OCI-LY7 (cell line): ENCODE data around the gene FOXP3. TPM values are rescaled to one million over a fixed set of nuclear protein-coding genes. Genes with fewer than 3 reads are reported as not detected.

Experiments used
- BruUV-seq: library from RNA; stranded (reverse); fragments of 400-500 nt; replicated peaks from 2 replicates; lab custom pipeline; 2021; lab: Mats Ljungman, UMichigan
- CTCF ChIA-PET: fragments of 300-600 bp; sonication (Branson Sonifier 250); formaldehyde crosslinking; loops from one replicate; lab custom pipeline; 2022; ENCODE audit warnings: antibody characterized with exemption; ENCODE audit not compliant: unreplicated experiment; lab: Charles Lee
- POLR2A ChIA-PET: fragments of 300-600 bp; sonication (Branson Sonifier 250); formaldehyde crosslinking; loops from one replicate; lab custom pipeline; 2022; ENCODE audit warnings: antibody characterized with exemption; lab: Charles Lee
- DNase-seq: peaks from one replicate; pipeline ENCODE4 v3.0.0-alpha.2; 2015; ENCODE audit warnings: low spot score
- H2AFZ ChIP-seq: fragments of 200-600 bp; sonication (generic), shearing (Covaris generic); 2 replicates; pipeline ENCODE4 v1.6.1; 2014; ENCODE audit warnings: mild to moderate bottlenecking, antibody characterized with exemption, low read length, moderate library complexity
- H3K27ac ChIP-seq: fragments of 200-600 bp; sonication (generic); 2 replicates; pipeline ENCODE4 v1.5.1; 2014; ENCODE audit warnings: mixed run types, low read depth, mild to moderate bottlenecking, moderate library complexity, low read length, inconsistent platforms; ENCODE audit not compliant: poor library complexity, severe bottlenecking
- H3K36me3 ChIP-seq: fragments of 200-600 bp; sonication (generic); 2 replicates; pipeline ENCODE4 v1.6.1; 2014; ENCODE audit warnings: mild to moderate bottlenecking, antibody characterized with exemption, low read length, moderate library complexity, mixed read lengths; ENCODE audit not compliant: insufficient read depth
- H3K4me1 ChIP-seq: fragments of 200-600 bp; sonication (generic); 2 replicates; pipeline ENCODE4 v1.5.1; 2014; ENCODE audit warnings: mild to moderate bottlenecking, low read length; ENCODE audit not compliant: insufficient read depth, poor library complexity, severe bottlenecking
- H3K4me2 ChIP-seq: fragments of 200-600 bp; sonication (generic); 2 replicates; pipeline ENCODE4 v1.6.1; 2014; ENCODE audit warnings: mild to moderate bottlenecking, low read length
- H3K4me3 ChIP-seq: fragments of 200-600 bp; sonication (generic); 2 replicates; pipeline ENCODE4 v1.5.1; 2014; ENCODE audit warnings: mild to moderate bottlenecking, low read depth, low read length; ENCODE audit not compliant: poor library complexity, severe bottlenecking
- H3K79me2 ChIP-seq: fragments of 200-600 bp; sonication (generic); 2 replicates; pipeline ENCODE4 v1.6.1; 2016; ENCODE audit warnings: low read depth, mild to moderate bottlenecking, low read length, moderate library complexity, mixed read lengths; ENCODE audit not compliant: insufficient read depth
- H3K9me2 ChIP-seq: fragments of 200-600 bp; sonication (generic); 2 replicates; pipeline ENCODE4 v1.6.1; 2016; ENCODE audit warnings: mild to moderate bottlenecking, low read length, mixed read lengths; ENCODE audit not compliant: insufficient read depth
- H3K9me3 ChIP-seq: fragments of 200-600 bp; sonication (generic); 2 replicates; pipeline ENCODE4 v1.6.1; 2014; ENCODE audit warnings: mild to moderate bottlenecking, mixed run types, low read length, mixed read lengths
- H4K20me1 ChIP-seq: fragments of 200-600 bp; sonication (generic); 2 replicates; pipeline ENCODE4 v1.6.1; 2014; ENCODE audit warnings: mild to moderate bottlenecking, antibody characterized with exemption, low read length, moderate library complexity, mixed read lengths; ENCODE audit not compliant: insufficient read depth
- CTCF ChIP-seq: fragments of 200-600 bp; sonication (generic); conservative IDR thresholded peaks from 2 replicates; pipeline ENCODE4 v1.5.1; 2014; ENCODE audit warnings: mild to moderate bottlenecking, antibody characterized with exemption, low read length, moderate library complexity, mixed read lengths
- EZH2phosphoT487 ChIP-seq: fragments of 200-600 bp; sonication (generic); IDR thresholded peaks from 2 replicates; pipeline ENCODE4 v1.6.1; 2018; ENCODE audit warnings: low read depth, borderline replicate concordance, mild to moderate bottlenecking, mixed run types, antibody characterized with exemption, low read length, moderate library complexity, mixed read lengths
- intact Hi-C: fragments of 100-400 bp; cut with micrococcal nuclease; formaldehyde crosslinking; loops from one replicate; pipeline ENCODE4 v1.10.0; 2022; ENCODE audit not compliant: unreplicated experiment
- total RNA-seq, 2 experiments: library from RNA; depleted of rRNA in 1 of 2; stranded (reverse); fragments of >200 nt in 1 of 2; shearing (Covaris generic) in 1 of 2; gene quantifications; 2 replicates each; pipeline ENCODE4 v1.2.3, GENCODE V29; 2014 to 2022

Gene FOXP3
- total RNA-seq, 2 experiments from 2014 or later = 0.06 to 0.57 TPM

DNA sequence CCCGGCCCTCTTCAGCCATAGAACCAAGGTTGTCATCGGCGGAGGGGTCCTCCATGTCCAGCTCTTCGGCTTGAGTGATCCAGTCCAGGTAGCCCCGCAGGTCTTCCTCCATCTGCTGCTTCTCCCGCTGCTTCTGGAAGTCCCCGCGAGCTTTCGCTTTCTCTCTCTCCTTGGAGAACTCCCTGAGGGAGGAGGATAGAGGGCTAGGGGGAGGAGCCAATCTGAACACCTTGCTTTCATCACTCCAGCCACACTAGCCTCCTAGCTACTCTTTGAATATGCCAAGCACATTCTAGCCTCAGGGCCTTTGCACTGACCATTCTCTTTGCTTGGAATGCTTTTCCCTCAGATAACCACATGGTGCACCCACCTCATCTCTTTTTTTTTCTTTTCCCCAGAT, 37.6 kb downstream of the FOXP3 start:
- TF ChIP-seq CTCF (no peak), EZH2phosphoT487 (no peak)
- CTCF ChIA-PET = no interaction called here
- intact Hi-C loops = no loop called here

GRCh38 chrX:49225858-49226257, 38.7 kb downstream of the FOXP3 start:
- Histone ChIP-seq H3K4me2 (no peak overlapping the region), H3K9me3 (no peaks in the 10 kb centered on the region), H2AFZ (no peak overlapping the region), H3K4me1 (no peaks in the 10 kb centered on the region), H3K9me2 (no peaks in the 10 kb centered on the region), H3K4me3 (no peak overlapping the region), H4K20me1 (no peaks in the 10 kb centered on the region), H3K79me2 (no peaks in the 10 kb centered on the region), H3K36me3 (no peaks in the 10 kb centered on the region), H3K27ac (no peak overlapping the region)
- ChIA-PET CTCF (no interaction called here), POLR2A (no interaction called here)
- no peak for DNase-seq
- no TSS peak for BruUV-seq
- intact Hi-C loops = no loop called here
- no peak for TF ChIP-seq EZH2phosphoT487
- TF ChIP-seq CTCF = no peak

More for the DNA sequence above, 37.6 kb downstream of the FOXP3 start:
- no peaks in the 10 kb centered on the region for H3K9me3 ChIP-seq
- no peaks in the 10 kb centered on the region for H3K36me3 ChIP-seq
- no peaks in the 10 kb centered on the region for H3K9me2 ChIP-seq
- no peak overlapping the region for H3K4me2 ChIP-seq
- H3K79me2 ChIP-seq = no peaks in the 10 kb centered on the region
- H3K27ac ChIP-seq = no peak overlapping the region
- H4K20me1 ChIP-seq = no peaks in the 10 kb centered on the region
- DNase-seq = no peak
- no TSS peak for BruUV-seq
- no peak overlapping the region for H3K4me3 ChIP-seq
- H3K4me1 ChIP-seq = no peaks in the 10 kb centered on the region
- H2AFZ ChIP-seq = no peak overlapping the region
- POLR2A ChIA-PET = no interaction called here

DNA sequence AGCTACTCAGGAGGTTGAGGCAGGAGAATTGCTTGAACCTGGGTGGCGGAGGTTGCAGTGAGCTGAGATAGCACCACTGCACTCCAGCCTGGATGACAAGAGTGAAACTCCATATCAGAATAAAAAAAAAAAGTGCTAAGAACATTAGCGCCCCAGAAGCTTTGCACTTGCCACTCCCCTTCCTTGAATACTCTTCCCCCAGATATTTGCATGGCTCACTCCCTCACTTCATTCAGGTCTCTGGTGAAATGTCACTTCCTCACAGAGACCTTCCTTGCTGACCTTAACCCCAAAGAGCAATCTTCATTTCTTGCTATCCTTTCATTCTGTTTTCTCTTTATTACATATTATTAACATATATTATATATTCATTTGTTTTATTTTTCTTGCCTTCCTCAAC, 42.6 kb downstream of the FOXP3 start:
- no peaks in the 10 kb centered on the region for H4K20me1 ChIP-seq
- no peak overlapping the region for H3K27ac ChIP-seq
- H3K9me3 ChIP-seq = no peaks in the 10 kb centered on the region
- no peak overlapping the region for H3K4me3 ChIP-seq
- no peaks in the 10 kb centered on the region for H3K36me3 ChIP-seq
- no peak overlapping the region for H2AFZ ChIP-seq
- no TSS peak for BruUV-seq
- no peak for DNase-seq
- H3K79me2 ChIP-seq = no peaks in the 10 kb centered on the region
- no peaks in the 10 kb centered on the region for H3K9me2 ChIP-seq
- ChIA-PET CTCF (no interaction called here), POLR2A (no interaction called here)
- TF ChIP-seq EZH2phosphoT487 (no peak), CTCF (no peak)
- no peaks in the 10 kb centered on the region for H3K4me1 ChIP-seq
- intact Hi-C loops = no loop called here
- no peak overlapping the region for H3K4me2 ChIP-seq
